HEK293 (cell line): Measurements from ENCODE around the gene SNCAIP.
A peak's percentile ranks its signal among the peaks of the same experiment; 100 is the strongest.

Experiments used
- CTCF ChIA-PET: fragments of 350-600 bp; formaldehyde crosslinking; extraction: SDS; loops from one replicate; lab custom pipeline; 2021; ENCODE audit warnings: antibody characterized with exemption; lab: Yijun Ruan, JAX
- POLR2A ChIA-PET: fragments of 300-600 bp; formaldehyde crosslinking; extraction: SDS; loops from one replicate; lab custom pipeline; 2020; ENCODE audit warnings: antibody characterized with exemption, inconsistent platforms; lab: Yijun Ruan, JAX
- H3K27ac ChIP-seq: fragments of 200-500 bp; sonication (Bioruptor generic); 2 replicates; pipeline ENCODE4 v1.5.1; 2014; ENCODE audit warnings: low read depth, low read length, control low read depth, inconsistent platforms; ENCODE audit errors: extremely low read depth
- H3K36me3 ChIP-seq, 2 experiments: fragments of 200-500 bp in 1 of 2; sonication (Bioruptor generic) in 1 of 2; 1 replicate in 1 of 2; 2 replicates in 1 of 2; pipeline ENCODE4 v1.5.1; 2014 to 2017; ENCODE audit warnings: inconsistent platforms in 2 of 2, low read length in 2 of 2; ENCODE audit not compliant: control insufficient read depth in 2 of 2, insufficient read depth in 1 of 2
- H3K4me1 ChIP-seq: fragments of 200-500 bp; sonication (Bioruptor generic); 2 replicates; pipeline ENCODE4 v1.5.1; 2014; ENCODE audit warnings: mild to moderate bottlenecking, low read length, inconsistent platforms; ENCODE audit not compliant: control insufficient read depth, insufficient read depth
- H3K4me3 ChIP-seq: 2 replicates; pipeline ENCODE4 v1.5.1; 2011; ENCODE audit warnings: low read depth, mild to moderate bottlenecking, control low read depth, low read length, moderate library complexity
- H3K9me3 ChIP-seq: fragments of 200-500 bp; sonication (Bioruptor generic); 2 replicates; pipeline ENCODE4 v1.5.1; 2014; ENCODE audit warnings: low read depth, low read length, inconsistent platforms; ENCODE audit not compliant: control insufficient read depth, insufficient read depth
- FEZF1 ChIP-seq: fragments of 450-650 bp; formaldehyde crosslinking; IDR thresholded peaks from 2 replicates; pipeline ENCODE4 v1.5.1; 2016; ENCODE audit warnings: missing biosample characterization, missing genetic modification characterization
- IKZF3 ChIP-seq: fragments of 450-650 bp; IDR thresholded peaks from 2 replicates; pipeline ENCODE4 v1.5.0; 2018; ENCODE audit warnings: missing biosample characterization, mild to moderate bottlenecking, missing genetic modification characterization, moderate library complexity
- KLF16 ChIP-seq: fragments of 450-650 bp; formaldehyde crosslinking; IDR thresholded peaks from 2 replicates; pipeline ENCODE4 v1.5.1; 2017; ENCODE audit warnings: missing biosample characterization, missing genetic modification characterization
- OSR2 ChIP-seq: fragments of 450-650 bp; formaldehyde crosslinking; IDR thresholded peaks from 2 replicates; pipeline ENCODE4 v1.5.1; 2016; ENCODE audit warnings: missing biosample characterization, missing genetic modification characterization
- SP2 ChIP-seq: fragments of 450-650 bp; formaldehyde crosslinking; IDR thresholded peaks from 2 replicates; pipeline ENCODE4 v1.5.1; 2016; ENCODE audit warnings: missing biosample characterization, missing genetic modification characterization
- ZBTB48 ChIP-seq: fragments of 450-650 bp; formaldehyde crosslinking; IDR thresholded peaks from 2 replicates; pipeline ENCODE4 v1.5.1; 2016; ENCODE audit warnings: missing biosample characterization, missing genetic modification characterization
- ZNF121 ChIP-seq: fragments of 450-650 bp; formaldehyde crosslinking; IDR thresholded peaks from 2 replicates; pipeline ENCODE4 v1.5.1; 2016; ENCODE audit warnings: missing biosample characterization, missing genetic modification characterization
- ZNF239 ChIP-seq: fragments of 450-650 bp; formaldehyde crosslinking; IDR thresholded peaks from 2 replicates; pipeline ENCODE4 v1.5.1; 2016; ENCODE audit warnings: missing biosample characterization, missing genetic modification characterization
- ZNF335 ChIP-seq: fragments of 450-650 bp; formaldehyde crosslinking; conservative IDR thresholded peaks from 2 replicates; pipeline ENCODE4 v1.5.1; 2016; ENCODE audit warnings: missing biosample characterization, missing genetic modification characterization
- ZNF654 ChIP-seq: fragments of 450-650 bp; formaldehyde crosslinking; IDR thresholded peaks from 2 replicates; pipeline ENCODE4 v1.5.1; 2016; ENCODE audit warnings: low read depth, missing biosample characterization, missing genetic modification characterization
- ZNF658 ChIP-seq: fragments of 450-650 bp; formaldehyde crosslinking; IDR thresholded peaks from 2 replicates; pipeline ENCODE4; 2016; ENCODE audit warnings: missing biosample characterization, missing genetic modification characterization
- TF ChIP-seq, protein P1 (sequence below): fragments of 450-650 bp; formaldehyde crosslinking; IDR thresholded peaks from 2 replicates; pipeline ENCODE4 v1.5.1; 2016; ENCODE audit warnings: missing biosample characterization, missing genetic modification characterization
- TF ChIP-seq, protein P2 (sequence below): fragments of 450-650 bp; formaldehyde crosslinking; IDR thresholded peaks from 2 replicates; pipeline ENCODE4 v1.5.1; 2016; ENCODE audit warnings: missing biosample characterization, missing genetic modification characterization
- TF ChIP-seq, protein P3 (sequence below): fragments of 450-650 bp; formaldehyde crosslinking; IDR thresholded peaks from 2 replicates; pipeline ENCODE4 v1.5.1; 2017; ENCODE audit warnings: missing biosample characterization, missing genetic modification characterization
- TF ChIP-seq, protein P4 (sequence below): fragments of 450-650 bp; formaldehyde crosslinking; IDR thresholded peaks from 2 replicates; pipeline ENCODE4 v1.5.1; 2017; ENCODE audit warnings: missing biosample characterization, missing genetic modification characterization
- TF ChIP-seq, protein P5 (sequence below): fragments of 450-650 bp; formaldehyde crosslinking; IDR thresholded peaks from 2 replicates; pipeline ENCODE4 v1.5.1; 2016; ENCODE audit warnings: missing biosample characterization, missing genetic modification characterization, borderline replicate concordance
- TF ChIP-seq, protein P6 (sequence below): fragments of 450-650 bp; formaldehyde crosslinking; IDR thresholded peaks from 2 replicates; pipeline ENCODE4 v1.5.1; 2017; ENCODE audit warnings: missing biosample characterization, missing genetic modification characterization
- TF ChIP-seq, protein P7 (sequence below): fragments of 450-650 bp; formaldehyde crosslinking; IDR thresholded peaks from 2 replicates; pipeline ENCODE4 v1.5.1; 2016; ENCODE audit warnings: missing biosample characterization, missing genetic modification characterization
- TF ChIP-seq, protein P8 (sequence below): fragments of 450-650 bp; formaldehyde crosslinking; IDR thresholded peaks from 2 replicates; pipeline ENCODE4 v1.5.1; 2016; ENCODE audit warnings: missing biosample characterization, missing genetic modification characterization

SNCAIP gene

DNA sequence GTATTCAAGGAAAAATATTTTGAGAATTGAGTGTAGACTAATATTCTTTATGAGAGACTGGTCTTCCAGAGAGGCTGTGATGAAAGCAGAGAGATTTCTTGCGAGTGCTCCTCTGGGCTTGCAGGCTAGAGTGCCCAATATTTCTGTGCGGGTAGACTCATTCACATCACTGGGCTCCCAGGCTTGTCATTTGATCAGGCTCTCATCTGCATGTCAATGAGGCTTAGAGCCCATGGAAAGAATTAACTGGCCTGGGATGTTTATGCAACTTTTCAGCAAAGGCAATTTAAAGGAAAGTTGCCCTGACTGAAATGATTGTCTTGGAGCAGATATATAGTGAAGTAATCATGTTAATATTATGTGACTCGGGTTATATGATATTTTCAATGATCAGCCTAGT, 42.3 kb downstream of the SNCAIP start (continued):
- TF ChIP-seq, protein P1, sequence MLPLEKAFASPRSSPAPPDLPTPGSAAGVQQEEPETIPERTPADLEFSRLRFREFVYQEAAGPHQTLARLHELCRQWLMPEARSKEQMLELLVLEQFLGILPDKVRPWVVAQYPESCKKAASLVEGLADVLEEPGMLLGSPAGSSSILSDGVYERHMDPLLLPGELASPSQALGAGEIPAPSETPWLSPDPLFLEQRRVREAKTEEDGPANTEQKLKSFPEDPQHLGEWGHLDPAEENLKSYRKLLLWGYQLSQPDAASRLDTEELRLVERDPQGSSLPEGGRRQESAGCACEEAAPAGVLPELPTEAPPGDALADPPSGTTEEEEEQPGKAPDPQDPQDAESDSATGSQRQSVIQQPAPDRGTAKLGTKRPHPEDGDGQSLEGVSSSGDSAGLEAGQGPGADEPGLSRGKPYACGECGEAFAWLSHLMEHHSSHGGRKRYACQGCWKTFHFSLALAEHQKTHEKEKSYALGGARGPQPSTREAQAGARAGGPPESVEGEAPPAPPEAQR, result no peak
- TF ChIP-seq, protein P2, sequence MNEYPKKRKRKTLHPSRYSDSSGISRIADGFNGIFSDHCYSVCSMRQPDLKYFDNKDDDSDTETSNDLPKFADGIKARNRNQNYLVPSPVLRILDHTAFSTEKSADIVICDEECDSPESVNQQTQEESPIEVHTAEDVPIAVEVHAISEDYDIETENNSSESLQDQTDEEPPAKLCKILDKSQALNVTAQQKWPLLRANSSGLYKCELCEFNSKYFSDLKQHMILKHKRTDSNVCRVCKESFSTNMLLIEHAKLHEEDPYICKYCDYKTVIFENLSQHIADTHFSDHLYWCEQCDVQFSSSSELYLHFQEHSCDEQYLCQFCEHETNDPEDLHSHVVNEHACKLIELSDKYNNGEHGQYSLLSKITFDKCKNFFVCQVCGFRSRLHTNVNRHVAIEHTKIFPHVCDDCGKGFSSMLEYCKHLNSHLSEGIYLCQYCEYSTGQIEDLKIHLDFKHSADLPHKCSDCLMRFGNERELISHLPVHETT, result no peak
- TF ChIP-seq SP2 (tag by site-specific recombination), result no peak

DNA sequence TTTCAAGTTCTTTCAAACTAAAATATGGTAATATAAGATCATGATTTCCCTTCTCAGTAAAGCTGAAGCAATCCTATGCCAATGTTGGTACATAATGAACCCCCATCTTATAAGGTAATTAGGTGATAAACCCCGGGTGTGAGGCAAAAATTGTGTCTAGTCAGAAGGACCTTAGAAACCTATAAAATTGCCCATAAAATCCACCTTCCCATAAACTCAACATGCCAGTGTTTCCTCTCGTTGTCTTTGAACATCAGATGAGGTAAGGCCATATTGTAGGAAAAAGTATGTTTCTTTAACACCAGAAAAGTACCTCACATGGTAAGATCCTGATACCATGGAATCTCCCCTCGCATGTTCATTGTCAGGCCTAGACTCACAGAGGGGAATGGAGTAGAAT, 43.3 kb downstream of the SNCAIP start:
- CTCF ChIA-PET, result no interaction called here
- peaks cover 23% of the 10 kb centered on the region for H3K4me1 ChIP-seq
- no peak overlapping the region for H3K27ac ChIP-seq
- H3K4me3 ChIP-seq, result no peak overlapping the region
- POLR2A ChIA-PET, result no interaction called here
- H3K36me3 ChIP-seq, result no peaks in the 10 kb centered on the region
- H3K9me3 ChIP-seq, result no peaks in the 10 kb centered on the region
- TF ChIP-seq ZNF654 (tag by site-specific recombination) (no peak), ZNF239 (tag by site-specific recombination) (no peak), OSR2 (peak; percentile 12; the same call in 1 of the 2 replicates), IKZF3 (0 out of 2 replicates have a peak, but pooled peaks have one; percentile 17), ZNF658 (no peak), SP2 (tag by site-specific recombination) (no peak), KLF16 (tag by site-specific recombination) (no peak), FEZF1 (tag by site-specific recombination) (0 out of 2 replicates have a peak, but pooled peaks have one; percentile 29), ZNF121 (tag by site-specific recombination) (no peak), ZBTB48 (tag by site-specific recombination) (no peak), ZNF335 (tag by site-specific recombination) (peak; percentile 40)
- TF ChIP-seq, protein P3, sequence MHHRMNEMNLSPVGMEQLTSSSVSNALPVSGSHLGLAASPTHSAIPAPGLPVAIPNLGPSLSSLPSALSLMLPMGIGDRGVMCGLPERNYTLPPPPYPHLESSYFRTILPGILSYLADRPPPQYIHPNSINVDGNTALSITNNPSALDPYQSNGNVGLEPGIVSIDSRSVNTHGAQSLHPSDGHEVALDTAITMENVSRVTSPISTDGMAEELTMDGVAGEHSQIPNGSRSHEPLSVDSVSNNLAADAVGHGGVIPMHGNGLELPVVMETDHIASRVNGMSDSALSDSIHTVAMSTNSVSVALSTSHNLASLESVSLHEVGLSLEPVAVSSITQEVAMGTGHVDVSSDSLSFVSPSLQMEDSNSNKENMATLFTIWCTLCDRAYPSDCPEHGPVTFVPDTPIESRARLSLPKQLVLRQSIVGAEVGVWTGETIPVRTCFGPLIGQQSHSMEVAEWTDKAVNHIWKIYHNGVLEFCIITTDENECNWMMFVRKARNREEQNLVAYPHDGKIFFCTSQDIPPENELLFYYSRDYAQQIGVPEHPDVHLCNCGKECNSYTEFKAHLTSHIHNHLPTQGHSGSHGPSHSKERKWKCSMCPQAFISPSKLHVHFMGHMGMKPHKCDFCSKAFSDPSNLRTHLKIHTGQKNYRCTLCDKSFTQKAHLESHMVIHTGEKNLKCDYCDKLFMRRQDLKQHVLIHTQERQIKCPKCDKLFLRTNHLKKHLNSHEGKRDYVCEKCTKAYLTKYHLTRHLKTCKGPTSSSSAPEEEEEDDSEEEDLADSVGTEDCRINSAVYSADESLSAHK (tag by site-specific recombination), result peak; percentile 88
- TF ChIP-seq, protein P4, sequence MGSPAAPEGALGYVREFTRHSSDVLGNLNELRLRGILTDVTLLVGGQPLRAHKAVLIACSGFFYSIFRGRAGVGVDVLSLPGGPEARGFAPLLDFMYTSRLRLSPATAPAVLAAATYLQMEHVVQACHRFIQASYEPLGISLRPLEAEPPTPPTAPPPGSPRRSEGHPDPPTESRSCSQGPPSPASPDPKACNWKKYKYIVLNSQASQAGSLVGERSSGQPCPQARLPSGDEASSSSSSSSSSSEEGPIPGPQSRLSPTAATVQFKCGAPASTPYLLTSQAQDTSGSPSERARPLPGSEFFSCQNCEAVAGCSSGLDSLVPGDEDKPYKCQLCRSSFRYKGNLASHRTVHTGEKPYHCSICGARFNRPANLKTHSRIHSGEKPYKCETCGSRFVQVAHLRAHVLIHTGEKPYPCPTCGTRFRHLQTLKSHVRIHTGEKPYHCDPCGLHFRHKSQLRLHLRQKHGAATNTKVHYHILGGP (tag by site-specific recombination), result no peak
- TF ChIP-seq, protein P5, sequence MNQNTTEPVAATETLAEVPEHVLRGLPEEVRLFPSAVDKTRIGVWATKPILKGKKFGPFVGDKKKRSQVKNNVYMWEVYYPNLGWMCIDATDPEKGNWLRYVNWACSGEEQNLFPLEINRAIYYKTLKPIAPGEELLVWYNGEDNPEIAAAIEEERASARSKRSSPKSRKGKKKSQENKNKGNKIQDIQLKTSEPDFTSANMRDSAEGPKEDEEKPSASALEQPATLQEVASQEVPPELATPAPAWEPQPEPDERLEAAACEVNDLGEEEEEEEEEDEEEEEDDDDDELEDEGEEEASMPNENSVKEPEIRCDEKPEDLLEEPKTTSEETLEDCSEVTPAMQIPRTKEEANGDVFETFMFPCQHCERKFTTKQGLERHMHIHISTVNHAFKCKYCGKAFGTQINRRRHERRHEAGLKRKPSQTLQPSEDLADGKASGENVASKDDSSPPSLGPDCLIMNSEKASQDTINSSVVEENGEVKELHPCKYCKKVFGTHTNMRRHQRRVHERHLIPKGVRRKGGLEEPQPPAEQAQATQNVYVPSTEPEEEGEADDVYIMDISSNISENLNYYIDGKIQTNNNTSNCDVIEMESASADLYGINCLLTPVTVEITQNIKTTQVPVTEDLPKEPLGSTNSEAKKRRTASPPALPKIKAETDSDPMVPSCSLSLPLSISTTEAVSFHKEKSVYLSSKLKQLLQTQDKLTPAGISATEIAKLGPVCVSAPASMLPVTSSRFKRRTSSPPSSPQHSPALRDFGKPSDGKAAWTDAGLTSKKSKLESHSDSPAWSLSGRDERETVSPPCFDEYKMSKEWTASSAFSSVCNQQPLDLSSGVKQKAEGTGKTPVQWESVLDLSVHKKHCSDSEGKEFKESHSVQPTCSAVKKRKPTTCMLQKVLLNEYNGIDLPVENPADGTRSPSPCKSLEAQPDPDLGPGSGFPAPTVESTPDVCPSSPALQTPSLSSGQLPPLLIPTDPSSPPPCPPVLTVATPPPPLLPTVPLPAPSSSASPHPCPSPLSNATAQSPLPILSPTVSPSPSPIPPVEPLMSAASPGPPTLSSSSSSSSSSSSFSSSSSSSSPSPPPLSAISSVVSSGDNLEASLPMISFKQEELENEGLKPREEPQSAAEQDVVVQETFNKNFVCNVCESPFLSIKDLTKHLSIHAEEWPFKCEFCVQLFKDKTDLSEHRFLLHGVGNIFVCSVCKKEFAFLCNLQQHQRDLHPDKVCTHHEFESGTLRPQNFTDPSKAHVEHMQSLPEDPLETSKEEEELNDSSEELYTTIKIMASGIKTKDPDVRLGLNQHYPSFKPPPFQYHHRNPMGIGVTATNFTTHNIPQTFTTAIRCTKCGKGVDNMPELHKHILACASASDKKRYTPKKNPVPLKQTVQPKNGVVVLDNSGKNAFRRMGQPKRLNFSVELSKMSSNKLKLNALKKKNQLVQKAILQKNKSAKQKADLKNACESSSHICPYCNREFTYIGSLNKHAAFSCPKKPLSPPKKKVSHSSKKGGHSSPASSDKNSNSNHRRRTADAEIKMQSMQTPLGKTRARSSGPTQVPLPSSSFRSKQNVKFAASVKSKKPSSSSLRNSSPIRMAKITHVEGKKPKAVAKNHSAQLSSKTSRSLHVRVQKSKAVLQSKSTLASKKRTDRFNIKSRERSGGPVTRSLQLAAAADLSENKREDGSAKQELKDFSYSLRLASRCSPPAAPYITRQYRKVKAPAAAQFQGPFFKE (tag by site-specific recombination), result no peak
- TF ChIP-seq, protein P6, sequence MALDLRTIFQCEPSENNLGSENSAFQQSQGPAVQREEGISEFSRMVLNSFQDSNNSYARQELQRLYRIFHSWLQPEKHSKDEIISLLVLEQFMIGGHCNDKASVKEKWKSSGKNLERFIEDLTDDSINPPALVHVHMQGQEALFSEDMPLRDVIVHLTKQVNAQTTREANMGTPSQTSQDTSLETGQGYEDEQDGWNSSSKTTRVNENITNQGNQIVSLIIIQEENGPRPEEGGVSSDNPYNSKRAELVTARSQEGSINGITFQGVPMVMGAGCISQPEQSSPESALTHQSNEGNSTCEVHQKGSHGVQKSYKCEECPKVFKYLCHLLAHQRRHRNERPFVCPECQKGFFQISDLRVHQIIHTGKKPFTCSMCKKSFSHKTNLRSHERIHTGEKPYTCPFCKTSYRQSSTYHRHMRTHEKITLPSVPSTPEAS (tag by site-specific recombination), result no peak
- TF ChIP-seq, protein P7, sequence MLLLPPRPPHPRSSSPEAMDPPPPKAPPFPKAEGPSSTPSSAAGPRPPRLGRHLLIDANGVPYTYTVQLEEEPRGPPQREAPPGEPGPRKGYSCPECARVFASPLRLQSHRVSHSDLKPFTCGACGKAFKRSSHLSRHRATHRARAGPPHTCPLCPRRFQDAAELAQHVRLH (tag by site-specific recombination), result 0 out of 2 replicates have a peak, but pooled peaks have one; percentile 49
- TF ChIP-seq, protein P8, sequence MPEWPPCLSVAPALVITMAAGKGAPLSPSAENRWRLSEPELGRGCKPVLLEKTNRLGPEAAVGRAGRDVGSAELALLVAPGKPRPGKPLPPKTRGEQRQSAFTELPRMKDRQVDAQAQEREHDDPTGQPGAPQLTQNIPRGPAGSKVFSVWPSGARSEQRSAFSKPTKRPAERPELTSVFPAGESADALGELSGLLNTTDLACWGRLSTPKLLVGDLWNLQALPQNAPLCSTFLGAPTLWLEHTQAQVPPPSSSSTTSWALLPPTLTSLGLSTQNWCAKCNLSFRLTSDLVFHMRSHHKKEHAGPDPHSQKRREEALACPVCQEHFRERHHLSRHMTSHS (tag by site-specific recombination), result no peak
